HG02610 (cell line): ENCODE data around the gene CERCAM.
A peak's percentile ranks its signal among the peaks of the same experiment; 100 is the strongest.
"Not testable (repeated sequence)": the region's sequence is repeated elsewhere in the genome, so short reads cannot be mapped to it uniquely, and the experiment has no call there.

Source experiments
- ATAC-seq: cut with Tn5 transposase; IDR thresholded peaks from one replicate; pipeline ENCODE4 v1.9.1; 2021; ENCODE audit warnings: mild to moderate bottlenecking, moderate library complexity; ENCODE audit not compliant: unreplicated experiment

Gene CERCAM

GRCh38 chr9:128416432-128417019 lies 4.1 kb upstream of the CERCAM start:
- no peak for ATAC-seq

- no peak for ATAC-seq
Observed at GRCh38 chr9:128419061-128419925, 1.4 kb upstream of the CERCAM start.

- peak; percentile 63 for ATAC-seq
Observed at GRCh38 chr9:128420060-128420650, 502 bp upstream of the CERCAM start.

- no peak for ATAC-seq
Observed at GRCh38 chr9:128421482-128421996, 882 bp downstream of the CERCAM start.

GRCh38 chr9:128422022-128422782 lies 1.5 kb downstream of the CERCAM start:
- ATAC-seq, result not testable (repeated sequence)

- ATAC-seq, result no peak
Observed at GRCh38 chr9:128422783-128423150, 2.1 kb downstream of the CERCAM start.

GRCh38 chr9:128423356-128423755 lies 2.7 kb downstream of the CERCAM start:
- not testable (repeated sequence) for ATAC-seq

- ATAC-seq, result no peak
Observed at GRCh38 chr9:128424268-128424780, 3.7 kb downstream of the CERCAM start.

- no peak for ATAC-seq
Observed at GRCh38 chr9:128428644-128429512, 8.2 kb downstream of the CERCAM start.

- ATAC-seq, result no peak
Observed at GRCh38 chr9:128429513-128430086, 8.9 kb downstream of the CERCAM start.

GRCh38 chr9:128431207-128431606 lies 10.6 kb downstream of the CERCAM start:
- no peak for ATAC-seq

- no peak for ATAC-seq
Observed at GRCh38 chr9:128434340-128434739, 13.7 kb downstream of the CERCAM start.

GRCh38 chr9:128435611-128436010 lies 15.0 kb downstream of the CERCAM start:
- no peak for ATAC-seq

- peak; percentile 48 for ATAC-seq
Observed at GRCh38 chr9:128438343-128439109, 17.9 kb downstream of the CERCAM start.

GRCh38 chr9:128439273-128439672 lies 18.6 kb downstream of the CERCAM start:
- no peak for ATAC-seq

- ATAC-seq, result no peak
Observed at GRCh38 chr9:128442150-128442549, 21.5 kb downstream of the CERCAM start.

- not testable (repeated sequence) for ATAC-seq
Observed at GRCh38 chr9:128446505-128446904, 25.8 kb downstream of the CERCAM start.

GRCh38 chr9:128448746-128449145 lies 28.1 kb downstream of the CERCAM start:
- ATAC-seq, result no peak

- no peak for ATAC-seq
Observed at GRCh38 chr9:128454991-128455390, 34.3 kb downstream of the CERCAM start.
